ENCODE measurements around the gene TMEM86A.
A peak's percentile ranks its signal among the peaks of the same experiment; 100 is the strongest.
"Not testable (repeated sequence)": the region's sequence is repeated elsewhere in the genome, so short reads cannot be mapped to it uniquely, and the experiment has no call there.

Gene TMEM86A

GRCh38 chr11:18698341-18699268 is at the start of gene TMEM86A:
TSS of gene TMEM86A (plus strand) at chr11:18698779. CDS start at chr11:18698887, 108 bp downstream.
- peak; percentile 90 for DNase-seq

DNA sequence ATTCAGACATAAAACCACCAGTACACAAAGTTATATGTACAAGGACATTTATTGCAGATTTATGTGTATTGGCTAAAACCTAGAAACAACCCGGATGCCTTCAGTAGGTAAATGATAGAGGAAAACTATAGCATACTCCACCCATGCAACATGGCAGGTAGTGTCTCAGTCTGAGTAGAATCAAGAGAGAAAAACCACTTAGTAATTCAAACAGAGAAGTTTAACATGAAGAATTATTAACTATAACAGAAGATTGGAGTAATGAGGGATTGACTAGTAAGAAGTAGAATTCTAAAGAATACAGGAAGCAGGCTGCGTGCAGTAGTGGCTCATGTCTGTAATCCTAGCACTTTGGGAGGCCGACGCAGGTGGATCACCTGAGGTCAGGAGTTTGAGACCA is 48.2 kb upstream of the TMEM86A start:
- DNase-seq = no peak

DNA sequence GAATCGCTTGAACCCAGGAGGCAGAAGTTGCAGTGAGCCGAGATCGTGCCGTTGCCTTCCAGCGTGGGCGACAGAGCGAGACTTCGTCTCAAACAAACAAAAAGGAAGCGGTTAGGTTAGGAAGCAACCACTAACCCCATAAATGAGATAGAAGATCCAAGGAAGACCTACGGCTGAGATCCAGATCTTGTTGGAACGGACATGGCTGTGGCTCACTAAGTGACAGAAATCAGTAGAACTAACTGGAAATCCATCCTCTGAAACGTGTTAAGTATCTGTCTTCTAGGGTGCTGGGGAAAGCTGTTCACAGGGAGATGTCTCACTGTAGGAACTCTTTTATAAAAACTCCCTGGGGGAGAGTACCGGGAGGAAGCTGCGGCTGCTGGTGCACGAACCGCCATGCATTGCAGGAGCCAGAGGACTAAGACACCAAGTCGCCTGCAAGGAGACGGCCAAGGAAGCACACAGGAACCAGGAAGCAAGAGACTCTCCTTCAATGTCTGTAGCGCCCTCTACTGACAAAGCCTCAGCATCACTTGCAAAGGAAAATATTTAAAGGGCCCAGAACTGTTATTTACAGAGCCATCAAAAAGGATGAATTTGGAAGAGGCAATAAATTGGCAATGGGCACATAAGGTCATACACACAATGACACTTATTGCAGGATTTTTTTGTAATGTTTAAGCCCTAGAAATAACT is 47.6 kb upstream of the TMEM86A start:
- DNase-seq = no peak

- DNase-seq = no peak
These were observed 40.9 kb upstream of the TMEM86A start for GRCh38 chr11:18657673-18658072.

DNA sequence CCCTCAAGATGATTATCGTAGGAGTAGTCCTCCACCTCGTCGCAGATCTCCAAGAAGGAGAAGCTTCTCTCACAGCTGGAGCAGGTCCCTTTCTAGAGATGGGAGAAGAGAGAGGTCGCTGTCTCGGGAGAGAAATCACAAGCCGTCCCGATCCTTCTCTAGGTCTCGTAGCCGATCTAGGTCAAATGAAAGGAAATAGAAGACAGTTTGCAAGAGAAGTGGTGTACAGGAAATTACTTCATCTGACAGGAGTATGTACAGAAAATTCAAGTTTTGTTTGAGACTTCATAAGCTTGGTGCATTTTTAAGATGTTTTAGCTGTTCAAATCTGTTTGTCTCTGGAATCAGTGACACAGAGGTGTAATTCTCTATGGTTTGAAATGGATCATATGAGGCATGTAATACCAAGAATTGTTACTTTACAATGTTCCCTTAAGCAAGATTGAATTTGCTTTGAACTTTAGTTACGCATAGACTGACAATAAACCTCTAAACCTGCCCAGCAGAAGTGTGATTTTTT is 33.2 kb upstream of the TMEM86A start:
- DNase-seq = not testable (repeated sequence)

GRCh38 chr11:18668131-18668530 is 30.4 kb upstream of the TMEM86A start:
- DNase-seq = no peak

- no peak for DNase-seq
These were observed 29.4 kb upstream of the TMEM86A start for GRCh38 chr11:18669219-18669596.

DNA sequence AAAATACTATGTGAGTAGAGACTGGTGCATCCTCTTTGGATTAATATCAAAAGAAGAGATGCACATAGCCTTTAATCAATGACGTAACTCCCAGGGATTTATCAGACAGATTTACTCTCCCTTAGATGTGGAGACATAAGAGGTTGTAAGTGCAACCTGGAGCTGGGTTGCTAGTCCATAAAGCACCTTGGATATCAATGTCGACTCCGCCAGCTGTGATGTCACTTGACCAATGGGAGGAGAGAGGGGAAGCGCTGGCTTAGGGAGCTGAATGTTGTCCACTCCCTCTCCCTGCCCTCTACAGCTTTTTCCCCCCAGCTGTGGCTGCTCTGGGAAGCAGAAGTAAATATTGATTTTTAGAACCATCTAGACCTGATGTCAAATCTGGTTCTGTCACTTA is 28.9 kb upstream of the TMEM86A start:
- DNase-seq = no peak

DNA sequence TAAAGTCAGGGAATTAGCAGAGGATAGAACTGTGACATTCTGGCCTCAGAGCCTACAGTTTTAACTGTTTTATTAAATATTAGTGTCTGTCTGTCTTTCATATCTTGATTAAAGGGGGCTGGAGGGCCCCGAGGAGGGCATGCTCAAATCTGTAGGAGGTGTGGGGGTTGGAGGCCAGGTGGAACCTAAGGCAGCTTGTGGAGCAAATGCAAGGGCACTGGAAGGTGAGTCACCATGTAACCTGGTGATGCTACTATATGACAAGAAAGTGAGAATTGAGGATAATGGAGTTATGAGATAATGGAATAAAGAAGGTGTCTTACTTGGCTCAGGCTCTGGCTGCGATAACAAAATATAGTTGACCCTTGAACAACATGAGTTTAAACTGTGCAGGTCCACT is 27.3 kb upstream of the TMEM86A start:
- DNase-seq = no peak

- DNase-seq = not testable (repeated sequence)
These were observed 26.4 kb upstream of the TMEM86A start for GRCh38 chr11:18672209-18672608.

DNA sequence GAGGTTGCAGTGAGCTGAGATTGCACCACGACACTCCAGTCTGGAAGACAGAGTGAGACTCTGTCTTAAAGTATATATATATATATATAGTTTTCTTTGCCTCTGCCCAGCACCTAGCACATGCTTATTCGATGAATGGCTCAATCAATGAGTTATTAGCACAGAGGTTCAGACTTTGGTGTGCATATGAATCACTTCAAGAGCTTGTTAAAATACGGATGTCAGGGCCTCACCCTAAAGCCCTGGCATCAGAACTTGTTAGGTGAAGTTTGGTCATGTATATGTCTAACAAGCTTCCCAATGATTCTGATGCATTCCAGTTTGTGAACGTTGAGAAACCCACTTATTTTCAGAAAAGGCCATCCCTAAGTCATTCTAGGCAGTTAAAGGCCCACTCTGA is 21.8 kb upstream of the TMEM86A start:
- no peak for DNase-seq

DNA sequence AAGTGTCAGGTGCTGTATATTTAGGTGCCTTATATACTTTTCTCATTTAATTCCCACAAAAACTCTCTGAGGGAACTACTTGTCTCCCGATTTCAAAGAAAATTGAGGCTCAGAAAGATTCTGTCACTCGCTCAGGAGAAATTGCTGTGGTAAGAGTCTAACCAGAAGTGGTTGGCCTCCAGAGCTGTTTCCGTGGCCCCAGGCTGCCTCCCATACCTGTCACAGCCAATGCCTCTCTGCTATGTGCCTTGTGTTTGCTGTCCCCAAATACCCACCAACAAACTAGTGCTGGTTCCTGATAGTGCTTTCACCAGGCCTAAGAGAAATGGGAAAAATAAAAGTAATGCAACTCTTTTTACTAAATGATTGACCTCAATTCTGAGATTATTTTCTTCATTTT is 21.0 kb upstream of the TMEM86A start:
- no peak for DNase-seq

GRCh38 chr11:18681949-18682348 is 16.6 kb upstream of the TMEM86A start:
- not testable (repeated sequence) for DNase-seq

- DNase-seq = no peak
These were observed 16.1 kb upstream of the TMEM86A start for GRCh38 chr11:18682466-18682865.

- DNase-seq = no peak
These were observed 14.3 kb upstream of the TMEM86A start for GRCh38 chr11:18684267-18684666.

GRCh38 chr11:18691467-18692140 is 7.0 kb upstream of the TMEM86A start:
- not testable (repeated sequence) for DNase-seq

- DNase-seq = no peak
These were observed 5.4 kb upstream of the TMEM86A start for GRCh38 chr11:18692941-18693760.

DNA sequence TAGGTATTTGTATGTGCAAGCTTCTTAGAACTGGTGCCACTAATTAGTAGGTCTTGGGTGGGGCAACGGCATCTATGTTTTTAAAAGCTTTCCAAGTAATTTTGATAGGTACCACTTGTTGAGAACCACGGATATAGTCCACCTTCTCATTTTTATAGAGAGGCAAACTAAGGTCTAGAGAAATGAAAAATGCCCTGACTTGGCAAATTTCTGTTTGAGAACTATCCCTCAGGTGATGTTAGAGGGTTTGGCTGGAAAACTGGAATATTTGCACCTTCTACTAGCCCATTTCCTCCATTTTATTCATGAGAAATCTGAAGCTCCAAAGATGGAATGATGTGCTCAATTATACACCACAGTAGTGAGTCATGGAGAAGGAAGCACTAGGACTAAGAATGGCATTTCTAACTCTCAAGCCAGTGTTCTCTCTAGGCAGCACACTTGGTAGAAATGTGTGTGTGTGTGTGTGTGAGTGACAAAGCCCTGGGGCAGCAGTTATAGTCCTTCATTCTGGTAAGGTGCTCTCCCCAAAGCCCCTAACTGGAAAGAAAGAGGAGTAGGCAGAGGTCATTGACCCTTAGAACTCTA is 1.8 kb upstream of the TMEM86A start:
- DNase-seq = no peak

DNA sequence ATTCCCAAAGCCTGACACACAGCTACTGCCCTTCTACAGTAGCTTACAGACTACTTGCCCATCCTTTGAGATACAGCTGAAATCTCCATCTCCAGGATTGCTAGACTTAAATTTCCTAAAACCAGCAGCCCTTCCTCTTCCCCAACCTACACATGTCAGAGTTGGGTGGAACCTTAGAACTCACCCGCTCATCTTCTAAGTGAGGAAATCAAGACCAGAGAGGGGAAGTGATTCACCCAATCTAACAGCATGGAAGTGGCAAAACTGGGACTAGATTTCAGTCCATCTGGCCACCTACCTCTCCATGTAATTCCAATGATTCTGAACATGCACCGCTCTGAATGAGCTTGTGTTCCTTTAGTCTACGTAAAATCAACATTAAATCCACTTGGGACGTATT is 1.0 kb upstream of the TMEM86A start:
- DNase-seq = no peak

DNA sequence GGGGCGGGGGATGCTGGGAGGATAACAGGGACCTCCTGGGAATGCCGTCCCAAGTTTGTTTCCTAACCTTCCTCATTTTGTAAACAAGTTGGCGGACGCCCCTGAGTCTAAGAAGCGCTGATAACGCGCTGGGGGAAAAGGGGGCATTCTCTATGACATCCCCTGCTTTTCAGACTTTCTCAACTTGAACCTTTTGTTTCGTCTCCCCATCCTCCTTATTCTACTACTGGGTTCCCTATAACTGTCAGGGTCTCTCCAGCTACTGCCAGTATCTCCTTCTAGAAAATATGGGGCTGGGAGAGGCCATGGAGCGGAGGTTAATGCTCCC is 654 bp downstream of the TMEM86A start:
- no peak for DNase-seq

DNA sequence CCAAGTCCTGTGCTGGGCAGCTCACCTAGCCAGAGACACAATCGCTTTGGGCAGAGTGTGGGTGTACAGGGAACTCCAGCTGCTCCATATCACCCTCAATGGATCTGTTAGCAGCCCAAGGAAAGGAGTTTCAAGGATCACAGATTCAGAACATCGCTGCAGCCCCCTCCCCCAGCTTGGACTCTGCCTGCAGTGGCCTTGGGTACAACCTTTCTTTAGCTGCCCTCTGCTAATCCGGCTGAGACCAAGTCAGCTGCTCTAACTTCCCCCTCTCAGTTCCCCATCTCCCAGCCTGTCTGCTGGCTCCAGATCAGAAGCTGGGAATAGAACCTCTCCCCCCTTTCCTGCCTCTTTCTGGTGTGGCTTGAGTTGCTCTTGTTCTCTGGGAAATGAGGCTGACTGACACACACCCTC is 1.3 kb downstream of the TMEM86A start:
- peak; percentile 60 for DNase-seq

- no peak for DNase-seq
These were observed 1.8 kb downstream of the TMEM86A start for GRCh38 chr11:18700375-18700774.

All from midbrain (tissue), 1 donor.